Measurements from ENCODE around the gene GXYLT2. TPM values are rescaled to one million over a fixed set of nuclear protein-coding genes. Genes with fewer than 3 reads are reported as not detected.

GXYLT2 gene
- total and polyA plus RNA-seq, 5 donors from 2014 or later, result 0.06 to 0.25 (median 0.10) TPM; not detected in 1

DNA sequence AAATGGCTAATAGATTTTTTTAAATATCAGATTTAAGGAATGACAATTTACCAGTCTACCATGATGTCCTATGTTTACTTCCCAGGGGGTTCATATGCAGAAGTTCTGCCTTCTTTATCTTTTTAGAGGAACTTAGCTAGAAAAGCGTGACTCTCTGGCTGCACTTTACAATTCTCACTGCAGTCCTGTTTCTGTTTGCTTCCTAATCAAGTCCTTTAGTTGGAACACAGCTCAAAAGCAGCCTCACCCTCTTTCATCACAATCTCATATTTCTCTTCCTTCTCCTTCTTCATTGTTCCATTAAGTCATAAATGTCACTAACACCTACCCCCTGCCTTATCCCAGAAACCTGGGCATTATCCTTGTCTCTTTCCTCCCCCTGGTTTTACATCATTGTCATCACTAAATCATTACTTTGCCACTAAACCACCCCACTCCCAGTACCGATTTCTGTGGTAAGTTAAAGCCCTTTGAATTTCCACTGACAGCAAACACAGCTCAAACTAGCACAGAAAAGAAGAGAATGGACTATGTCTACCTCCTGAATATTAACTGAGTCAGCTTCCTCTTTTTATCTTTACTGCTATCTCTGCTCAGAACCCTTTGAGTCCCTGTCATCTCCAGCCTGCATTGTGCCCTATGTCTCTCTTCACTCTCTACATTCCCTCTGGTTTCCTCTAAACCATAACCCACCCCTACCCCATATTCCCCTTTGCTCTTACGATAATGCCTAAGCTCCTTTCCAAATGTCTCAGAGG is 94.9 kb downstream of the GXYLT2 start:
- Histone ChIP-seq H3K36me3 (ENCODE audit: control insufficient read depth, insufficient read depth, low read length) (no peaks in the 10 kb centered on the region), H3K27me3 (ENCODE audit: control insufficient read depth, insufficient read depth, low read length) (no peaks in the 10 kb centered on the region), H3K4me1 (ENCODE audit: control insufficient read depth, insufficient read depth, low read length, poor library complexity, severe bottlenecking) (no peaks in the 10 kb centered on the region), H3K9me3 (ENCODE audit: control insufficient read depth in 2 of 2, low read length in 2 of 2) (peaks cover 7 to 13% of the 10 kb centered on the region in 2 experiments), H3K4me3 (ENCODE audit: low read depth, low read length) (no peak overlapping the region), H3K27ac (ENCODE audit: insufficient read depth, low read length, poor library complexity, severe bottlenecking) (no peak overlapping the region)
- Mint-ChIP-seq H3K4me3 (no peak overlapping the region), H3K27ac (no peak overlapping the region), H3K4me1 (peaks cover 0 to 10% (median 3%) of the 10 kb centered on the region in 4 donors), H3K36me3 (no peaks in the 10 kb centered on the region), H3K9me3 (peaks cover 1 to 10% (median 5%) of the 10 kb centered on the region in 7 donors), H3K27me3 (peaks cover 20% of the 10 kb centered on the region)
- ATAC-seq (ENCODE audit: low read depth in 2 of 2) (no peak), DNase-seq (no peak)

DNA sequence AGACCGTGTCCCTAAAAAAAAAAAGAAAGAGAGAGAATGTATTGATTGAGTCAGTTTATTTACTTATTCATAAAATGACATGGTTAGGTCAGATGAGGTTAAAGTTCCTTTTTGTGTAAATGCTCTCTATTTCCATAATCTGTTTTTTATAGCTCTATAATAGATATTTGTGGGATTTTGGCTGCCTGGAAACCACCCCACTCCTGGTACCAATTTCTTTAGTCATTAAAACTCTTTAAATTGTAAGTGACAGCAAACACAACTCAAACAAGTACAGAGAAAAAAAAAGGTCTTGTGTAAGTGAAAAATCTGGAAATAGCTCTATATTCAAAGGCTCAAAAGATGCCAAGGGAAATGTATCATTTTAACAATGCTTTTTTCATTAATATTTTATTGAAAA is 97.7 kb downstream of the GXYLT2 start:
- Mint-ChIP-seq H3K4me1 (peaks cover 0 to 5% (median 3%) of the 10 kb centered on the region in 4 donors), H3K27ac (no peak overlapping the region)

DNA sequence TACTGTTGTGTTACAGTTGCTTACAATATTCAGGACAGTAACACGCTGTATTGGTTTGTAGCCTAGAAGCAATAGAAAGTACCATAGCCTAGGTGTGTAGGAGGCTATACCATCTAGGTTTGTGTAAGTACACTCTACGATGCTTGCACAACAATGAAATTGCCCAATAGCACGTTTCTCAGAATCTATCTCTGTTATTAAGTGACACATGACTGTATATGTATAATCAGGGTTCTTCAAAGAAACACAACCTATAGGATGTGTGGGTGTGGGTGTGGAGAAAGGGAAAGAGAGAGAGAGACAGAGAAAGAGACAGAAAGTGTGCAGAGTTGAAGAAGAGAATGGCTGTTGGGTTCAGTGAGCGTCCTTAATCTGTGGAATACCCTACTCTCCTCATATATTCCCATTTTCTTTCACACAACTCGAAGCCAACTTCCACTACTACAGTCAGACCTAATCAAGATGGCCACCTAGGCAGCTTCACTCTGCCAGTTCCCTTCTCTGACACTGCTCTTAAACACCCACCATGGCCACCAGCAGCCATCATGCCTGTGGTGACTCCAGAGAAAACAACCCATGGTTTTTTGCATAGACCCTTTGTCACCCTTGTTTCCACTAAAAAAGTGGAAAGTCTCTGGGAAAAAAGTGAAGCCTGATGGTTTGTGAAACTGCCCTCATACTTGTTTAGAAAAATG is 103.0 kb downstream of the GXYLT2 start:
- peaks cover 4% of the 10 kb centered on the region for H3K27me3 Mint-ChIP-seq
- Histone ChIP-seq H3K4me1 (ENCODE audit: control insufficient read depth, insufficient read depth, low read length, poor library complexity, severe bottlenecking) (no peaks in the 10 kb centered on the region), H3K27me3 (ENCODE audit: control insufficient read depth, insufficient read depth, low read length) (no peaks in the 10 kb centered on the region), H3K27ac (ENCODE audit: insufficient read depth, low read length, poor library complexity, severe bottlenecking) (no peak overlapping the region), H3K9me3 (ENCODE audit: control insufficient read depth in 2 of 2, low read length in 2 of 2) (peaks cover 3 to 4% of the 10 kb centered on the region in 2 experiments), H3K4me3 (ENCODE audit: low read depth, low read length) (no peak overlapping the region), H3K36me3 (ENCODE audit: control insufficient read depth, insufficient read depth, low read length) (no peaks in the 10 kb centered on the region)
- DNase-seq, result no peak
- no peak overlapping the region for H3K4me3 Mint-ChIP-seq
- no peak overlapping the region for H3K27ac Mint-ChIP-seq
- peaks cover 0 to 8% (median 4%) of the 10 kb centered on the region in 4 donors for H3K4me1 Mint-ChIP-seq
- H3K9me3 Mint-ChIP-seq, result peaks cover 0 to 6% (median 3%) of the 10 kb centered on the region in 7 donors
- H3K36me3 Mint-ChIP-seq, result no peaks in the 10 kb centered on the region
- ATAC-seq (ENCODE audit: low read depth in 2 of 2), result no peak

More for the DNA sequence above, 97.7 kb downstream of the GXYLT2 start:
- H3K36me3 Mint-ChIP-seq, result no peaks in the 10 kb centered on the region
- H3K4me3 ChIP-seq (ENCODE audit: low read depth, low read length), result no peak overlapping the region
- H3K9me3 Mint-ChIP-seq, result peaks cover 1 to 10% (median 5%) of the 10 kb centered on the region in 7 donors
- DNase-seq (no peak), ATAC-seq (ENCODE audit: low read depth in 2 of 2) (no peak)
- H3K27ac ChIP-seq (ENCODE audit: insufficient read depth, low read length, poor library complexity, severe bottlenecking), result no peak overlapping the region
- H3K9me3 ChIP-seq (ENCODE audit: control insufficient read depth in 2 of 2, low read length in 2 of 2), result peaks cover 7 to 13% of the 10 kb centered on the region in 2 experiments
- H3K27me3 Mint-ChIP-seq, result peaks cover 13% of the 10 kb centered on the region
- no peaks in the 10 kb centered on the region for H3K36me3 ChIP-seq (ENCODE audit: control insufficient read depth, insufficient read depth, low read length)
- H3K4me3 Mint-ChIP-seq, result peak overlapping the region in 1 of 4 donors; percentile 65
- no peaks in the 10 kb centered on the region for H3K27me3 ChIP-seq (ENCODE audit: control insufficient read depth, insufficient read depth, low read length)
- no peaks in the 10 kb centered on the region for H3K4me1 ChIP-seq (ENCODE audit: control insufficient read depth, insufficient read depth, low read length, poor library complexity, severe bottlenecking)

DNA sequence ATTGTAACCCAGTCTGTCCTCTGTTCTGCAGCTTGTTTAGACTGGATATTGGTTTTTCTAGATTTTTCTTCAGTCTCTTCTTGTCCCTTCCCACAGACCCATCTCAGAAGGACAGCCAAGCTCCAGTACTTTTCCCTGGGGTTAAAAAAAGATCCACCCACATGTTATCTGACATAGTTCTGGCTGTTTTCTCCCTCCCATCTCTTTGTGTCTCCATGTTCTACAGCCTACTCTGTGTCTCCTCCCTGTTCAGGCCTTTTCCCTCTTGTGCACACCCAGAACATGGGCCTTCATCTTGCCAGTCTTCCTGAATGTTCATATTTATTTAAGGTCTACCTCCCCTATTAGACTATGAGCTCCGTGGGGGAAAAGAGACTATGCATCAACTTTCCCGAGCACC is 103.7 kb downstream of the GXYLT2 start:
- Histone ChIP-seq H3K4me3 (ENCODE audit: low read depth, low read length) (no peak overlapping the region), H3K27me3 (ENCODE audit: control insufficient read depth, insufficient read depth, low read length) (no peaks in the 10 kb centered on the region), H3K36me3 (ENCODE audit: control insufficient read depth, insufficient read depth, low read length) (no peaks in the 10 kb centered on the region), H3K27ac (ENCODE audit: insufficient read depth, low read length, poor library complexity, severe bottlenecking) (no peak overlapping the region), H3K9me3 (ENCODE audit: control insufficient read depth in 2 of 2, low read length in 2 of 2) (no peaks in the 10 kb centered on the region), H3K4me1 (ENCODE audit: control insufficient read depth, insufficient read depth, low read length, poor library complexity, severe bottlenecking) (peaks cover 6% of the 10 kb centered on the region)
- no peaks in the 10 kb centered on the region for H3K36me3 Mint-ChIP-seq
- peaks cover 0 to 3% (median 0%) of the 10 kb centered on the region in 7 donors for H3K9me3 Mint-ChIP-seq
- peak overlapping the region in 1 of 4 donors; percentile 69 for H3K4me3 Mint-ChIP-seq
- peaks cover 4% of the 10 kb centered on the region for H3K27me3 Mint-ChIP-seq
- H3K27ac Mint-ChIP-seq, result peak overlapping the region in 1 of 3 donors; percentile 58
- ATAC-seq (ENCODE audit: low read depth in 2 of 2), result no peak
- DNase-seq, result no peak
- H3K4me1 Mint-ChIP-seq, result peaks cover 0 to 8% (median 3%) of the 10 kb centered on the region in 4 donors

DNA sequence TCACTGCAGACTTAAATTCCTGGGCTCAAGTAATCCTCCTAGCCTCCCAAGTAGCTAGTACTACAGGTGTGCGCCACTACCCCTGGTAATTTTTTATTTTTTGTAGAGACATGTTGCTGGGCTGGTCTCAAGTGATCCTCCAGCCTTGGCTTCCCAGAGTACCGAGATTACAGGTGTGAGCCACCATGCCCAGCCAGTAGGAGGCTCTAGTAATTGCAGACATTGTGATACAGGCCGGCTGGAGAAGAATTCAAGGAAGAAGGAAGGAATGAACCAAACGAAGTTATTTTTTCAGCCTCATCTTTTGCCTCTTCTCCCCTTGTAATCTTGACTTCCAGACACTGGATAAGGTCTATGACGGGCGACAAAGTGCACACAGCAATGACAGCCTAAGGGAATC is 105.5 kb downstream of the GXYLT2 start:
- H3K27ac ChIP-seq (ENCODE audit: insufficient read depth, low read length, poor library complexity, severe bottlenecking), result no peak overlapping the region
- H3K4me1 Mint-ChIP-seq, result peaks cover 6 to 16% (median 11%) of the 10 kb centered on the region in 4 donors
- H3K9me3 ChIP-seq (ENCODE audit: control insufficient read depth in 2 of 2, low read length in 2 of 2), result no peaks in the 10 kb centered on the region
- peaks cover 16% of the 10 kb centered on the region for H3K4me1 ChIP-seq (ENCODE audit: control insufficient read depth, insufficient read depth, low read length, poor library complexity, severe bottlenecking)
- H3K27me3 ChIP-seq (ENCODE audit: control insufficient read depth, insufficient read depth, low read length), result no peaks in the 10 kb centered on the region
- H3K9me3 Mint-ChIP-seq, result peaks cover 0 to 3% (median 0%) of the 10 kb centered on the region in 7 donors
- no peaks in the 10 kb centered on the region for H3K36me3 ChIP-seq (ENCODE audit: control insufficient read depth, insufficient read depth, low read length)
- DNase-seq (no peak), ATAC-seq (ENCODE audit: low read depth in 2 of 2) (no peak)
- no peak overlapping the region for H3K27ac Mint-ChIP-seq
- H3K36me3 Mint-ChIP-seq, result peaks cover 5% of the 10 kb centered on the region
- no peak overlapping the region for H3K4me3 ChIP-seq (ENCODE audit: low read depth, low read length)
- H3K27me3 Mint-ChIP-seq, result no peaks in the 10 kb centered on the region
- H3K4me3 Mint-ChIP-seq, result peak overlapping the region in 2 of 4 donors; percentile 70 to 80

DNA sequence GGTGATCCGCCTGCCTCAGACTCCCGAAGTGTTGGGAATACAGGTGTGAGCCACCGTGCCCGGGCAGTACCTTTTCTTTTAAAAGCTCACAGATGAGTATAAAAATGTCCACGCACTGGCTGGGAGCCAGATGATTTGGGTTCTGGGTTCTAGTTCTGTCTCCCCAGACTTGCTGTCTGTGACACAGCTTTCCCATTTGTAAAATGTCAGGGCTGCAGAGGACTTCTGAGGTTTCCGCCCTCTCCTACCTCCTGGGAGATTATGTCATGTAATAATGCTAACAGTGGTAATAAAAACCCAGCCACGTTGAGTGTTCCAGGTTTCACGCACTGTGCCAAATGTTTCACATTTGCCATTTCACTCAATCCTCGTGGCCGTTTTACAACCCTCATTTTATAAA is 107.5 kb downstream of the GXYLT2 start:
- Histone ChIP-seq H3K9me3 (ENCODE audit: control insufficient read depth in 2 of 2, low read length in 2 of 2) (no peaks in the 10 kb centered on the region), H3K27me3 (ENCODE audit: control insufficient read depth, insufficient read depth, low read length) (no peaks in the 10 kb centered on the region), H3K4me1 (ENCODE audit: control insufficient read depth, insufficient read depth, low read length, poor library complexity, severe bottlenecking) (peaks cover 36% of the 10 kb centered on the region), H3K27ac (ENCODE audit: insufficient read depth, low read length, poor library complexity, severe bottlenecking) (no peak overlapping the region), H3K36me3 (ENCODE audit: control insufficient read depth, insufficient read depth, low read length) (peaks cover 8% of the 10 kb centered on the region), H3K4me3 (ENCODE audit: low read depth, low read length) (no peak overlapping the region)
- H3K4me3 Mint-ChIP-seq, result peak overlapping the region in 3 of 4 donors; percentile 67 to 99 (median 92)
- ATAC-seq (ENCODE audit: low read depth in 2 of 2) (no peak), DNase-seq (no peak)
- H3K27me3 Mint-ChIP-seq, result no peaks in the 10 kb centered on the region
- peaks cover 9% of the 10 kb centered on the region for H3K36me3 Mint-ChIP-seq
- peaks cover 19 to 34% (median 27%) of the 10 kb centered on the region in 4 donors for H3K4me1 Mint-ChIP-seq
- peak overlapping the region in 2 of 3 donors; percentile 73 to 93 for H3K27ac Mint-ChIP-seq
- H3K9me3 Mint-ChIP-seq, result peaks cover 0 to 2% (median 0%) of the 10 kb centered on the region in 7 donors

DNA sequence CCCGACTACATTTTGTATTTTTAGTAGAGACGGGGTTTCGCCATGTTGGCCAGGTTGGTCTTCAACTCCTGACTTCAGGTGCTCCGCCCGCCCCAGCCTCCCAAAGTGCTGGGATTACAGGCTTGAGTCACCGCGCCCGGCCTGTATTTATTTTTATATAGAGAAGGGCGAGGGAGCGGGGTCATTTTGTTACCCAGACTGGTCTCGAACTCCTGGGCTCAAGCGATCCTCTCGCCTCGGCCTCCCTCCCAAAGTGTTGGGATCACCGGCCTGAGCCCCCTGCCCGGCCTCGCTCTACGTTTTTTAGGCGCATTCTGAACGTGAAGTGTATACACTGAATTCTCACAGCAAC is 108.3 kb downstream of the GXYLT2 start:
- Mint-ChIP-seq H3K4me1 (peaks cover 25 to 41% (median 34%) of the 10 kb centered on the region in 4 donors), H3K36me3 (peaks cover 14% of the 10 kb centered on the region), H3K4me3 (peak overlapping the region; percentile 89 to 99 (median 94)), H3K27me3 (no peaks in the 10 kb centered on the region), H3K27ac (peak overlapping the region; percentile 56 to 93 (median 85)), H3K9me3 (peaks cover 0 to 2% (median 0%) of the 10 kb centered on the region in 7 donors)
- Histone ChIP-seq H3K36me3 (ENCODE audit: control insufficient read depth, insufficient read depth, low read length) (peaks cover 16% of the 10 kb centered on the region), H3K4me1 (ENCODE audit: control insufficient read depth, insufficient read depth, low read length, poor library complexity, severe bottlenecking) (peaks cover 43% of the 10 kb centered on the region), H3K27me3 (ENCODE audit: control insufficient read depth, insufficient read depth, low read length) (no peaks in the 10 kb centered on the region), H3K9me3 (ENCODE audit: control insufficient read depth in 2 of 2, low read length in 2 of 2) (no peaks in the 10 kb centered on the region), H3K27ac (ENCODE audit: insufficient read depth, low read length, poor library complexity, severe bottlenecking) (peak overlapping the region; percentile 95), H3K4me3 (ENCODE audit: low read depth, low read length) (peak overlapping the region; percentile 74)
- DNase-seq, result no peak
- ATAC-seq (ENCODE audit: low read depth in 2 of 2), result no peak

Data from CD4-positive, CD25-positive, alpha-beta regulatory T cell (primary cell).